Activated B cell treated with CpG ODN at 0.5 μM for 24 hours (primary cell): ENCODE results near the gene TUNAR. TPM values are rescaled to one million over a fixed set of nuclear protein-coding genes. Genes with fewer than 3 reads are reported as not detected.

Experiments
- ATAC-seq: fragments of 200-7000 bp; cut with Tn5 transposase; one replicate; pipeline ENCODE4 v1.10.0; 2021; ENCODE audit warnings: low read depth, mild to moderate bottlenecking, moderate library complexity
- CTCF ChIA-PET: fragments of 350-600 bp; sonication (Branson Sonifier 250); formaldehyde crosslinking; loops from one replicate; lab custom pipeline; 2021; ENCODE audit warnings: antibody characterized with exemption; lab: Charles Lee
- POLR2A ChIA-PET: fragments of 350-600 bp; sonication (Branson Sonifier 250); formaldehyde crosslinking; loops from one replicate; lab custom pipeline; 2021; ENCODE audit warnings: antibody characterized with exemption; lab: Charles Lee
- DNase-seq: peaks from one replicate; pipeline ENCODE4 v3.0.0; 2022
- H3K27ac Mint-ChIP-seq: one replicate; pipeline ENCODE4 v1.8.0; 2020; ENCODE audit warnings: mixed read lengths
- H3K27me3 Mint-ChIP-seq: one replicate; pipeline ENCODE4 v1.8.0; 2021; ENCODE audit warnings: mixed read lengths
- H3K36me3 Mint-ChIP-seq: one replicate; pipeline ENCODE4 v1.8.0; 2021; ENCODE audit warnings: low read depth, mixed read lengths
- H3K4me1 Mint-ChIP-seq: one replicate; pipeline ENCODE4 v1.8.0; 2021; ENCODE audit warnings: mixed read lengths
- H3K4me3 Mint-ChIP-seq: one replicate; pipeline ENCODE4 v1.8.0; 2020; ENCODE audit warnings: mild to moderate bottlenecking, mixed read lengths
- H3K9me3 Mint-ChIP-seq: one replicate; pipeline ENCODE4 v1.8.0; 2020; ENCODE audit warnings: mixed read lengths
- CTCF ChIP-seq: fragments of 200-600 bp; IDR thresholded peaks from one replicate; pipeline ENCODE4 v1.8.0; 2022; ENCODE audit warnings: antibody characterized with exemption, mild to moderate bottlenecking
- intact Hi-C: fragments of 100-400 bp; cut with micrococcal nuclease; formaldehyde crosslinking; loops from one replicate; pipeline ENCODE4 v1.15.1; 2024
- total RNA-seq: library from RNA; stranded (reverse); gene quantifications from 2 replicates; pipeline ENCODE4 v1.2.3, GENCODE V29; 2022

The TUNAR gene
- total RNA-seq, 1 donor from 2014 or later: 0.40 TPM

GRCh38 chr14:95869776-95870175 lies 6.9 kb upstream of the TUNAR start:
- no peak overlapping the region for H3K27ac Mint-ChIP-seq
- no peaks in the 10 kb centered on the region for H3K4me1 Mint-ChIP-seq
- H3K4me3 Mint-ChIP-seq: no peak overlapping the region
- H3K36me3 Mint-ChIP-seq: no peaks in the 10 kb centered on the region
- no peaks in the 10 kb centered on the region for H3K9me3 Mint-ChIP-seq
- DNase-seq: no peak
- intact Hi-C loops: no loop called here
- CTCF ChIA-PET: no interaction called here
- POLR2A ChIA-PET: no interaction called here
- peaks cover 22% of the 10 kb centered on the region for H3K27me3 Mint-ChIP-seq
- no peak for TF ChIP-seq CTCF
- no peak for ATAC-seq

GRCh38 chr14:95870772-95871171 lies 5.9 kb upstream of the TUNAR start:
- Mint-ChIP-seq H3K36me3 (no peaks in the 10 kb centered on the region), H3K27me3 (peaks cover 27% of the 10 kb centered on the region), H3K27ac (no peak overlapping the region), H3K4me1 (peaks cover 3% of the 10 kb centered on the region), H3K4me3 (no peak overlapping the region), H3K9me3 (no peaks in the 10 kb centered on the region)
- ChIA-PET POLR2A (no interaction called here), CTCF (no interaction called here)
- DNase-seq (no peak), ATAC-seq (no peak)
- intact Hi-C loops: no loop called here
- no peak for TF ChIP-seq CTCF

GRCh38 chr14:95871531-95871930 lies 5.1 kb upstream of the TUNAR start:
- Mint-ChIP-seq H3K36me3 (no peaks in the 10 kb centered on the region), H3K27ac (no peak overlapping the region), H3K4me3 (no peak overlapping the region), H3K27me3 (peaks cover 27% of the 10 kb centered on the region), H3K4me1 (peaks cover 3% of the 10 kb centered on the region), H3K9me3 (no peaks in the 10 kb centered on the region)
- ChIA-PET CTCF (no interaction called here), POLR2A (no interaction called here)
- ATAC-seq: no peak
- no peak for DNase-seq
- TF ChIP-seq CTCF: no peak
- intact Hi-C loops: no loop called here

GRCh38 chr14:95872777-95873176 lies 3.9 kb upstream of the TUNAR start:
- H3K4me3 Mint-ChIP-seq: no peak overlapping the region
- no peak for TF ChIP-seq CTCF
- no peak for ATAC-seq
- ChIA-PET CTCF (no interaction called here), POLR2A (no interaction called here)
- peaks cover 29% of the 10 kb centered on the region for H3K27me3 Mint-ChIP-seq
- DNase-seq: no peak
- no peaks in the 10 kb centered on the region for H3K9me3 Mint-ChIP-seq
- intact Hi-C loops: no loop called here
- no peaks in the 10 kb centered on the region for H3K36me3 Mint-ChIP-seq
- H3K27ac Mint-ChIP-seq: no peak overlapping the region
- peaks cover 3% of the 10 kb centered on the region for H3K4me1 Mint-ChIP-seq

- ChIA-PET CTCF (no interaction called here), POLR2A (no interaction called here)
- intact Hi-C loops: no loop called here
- DNase-seq (peak; percentile 27), ATAC-seq (peak; percentile 78)
- H3K9me3 Mint-ChIP-seq: no peaks in the 10 kb centered on the region
- H3K27ac Mint-ChIP-seq: no peak overlapping the region
- peaks cover 3% of the 10 kb centered on the region for H3K4me1 Mint-ChIP-seq
- peak overlapping the region; percentile 72 for H3K4me3 Mint-ChIP-seq
- H3K27me3 Mint-ChIP-seq: peaks cover 36% of the 10 kb centered on the region
- TF ChIP-seq CTCF: no peak
- no peaks in the 10 kb centered on the region for H3K36me3 Mint-ChIP-seq
Observed at GRCh38 chr14:95875831-95876760, 536 bp upstream of the TUNAR start.
